Peyer's patch (tissue), 4 donors: Measurements from ENCODE around the gene FAM47E. TPM values are rescaled to one million over a fixed set of nuclear protein-coding genes. Genes with fewer than 3 reads are reported as not detected.

Experiments used
- DNase-seq, 3 donors: peaks; one replicate each; pipeline ENCODE4 v3.0.0-alpha.2; 2017 to 2019
- H3K27ac ChIP-seq, 4 donors: fragments of 200-600 bp; sonication (generic); one replicate each; pipeline ENCODE4 v1.5.1; 2016 to 2019
- H3K27me3 ChIP-seq, 2 donors: fragments of 200-600 bp; sonication (generic); one replicate each; pipeline ENCODE4 v1.5.1; 2019
- H3K36me3 ChIP-seq, 3 donors: fragments of 200-600 bp; sonication (generic); one replicate each; pipeline ENCODE4 v1.5.1; 2016 to 2019
- H3K4me1 ChIP-seq, 4 donors: fragments of 200-600 bp; sonication (generic); one replicate each; pipeline ENCODE4 v1.5.1; 2016 to 2019
- H3K4me3 ChIP-seq, 4 donors: fragments of 200-600 bp; sonication (generic); 1 replicate in 3 of 4; 2 replicates in 1 of 4; pipeline ENCODE4 v1.5.1; 2016 to 2019; ENCODE audit warnings: mild to moderate bottlenecking in 1 of 4
- H3K9me3 ChIP-seq, 4 donors: fragments of 200-600 bp; sonication (generic); one replicate each; pipeline ENCODE4 v1.5.1; 2016 to 2019; ENCODE audit warnings: mild to moderate bottlenecking in 1 of 4
- CTCF ChIP-seq, 6 experiments: fragments of 450-650 bp in 4 of 6; fragments of 200-600 bp in 2 of 6; sonication (generic) in 1 of 6; IDR thresholded peaks; one replicate each; pipeline ENCODE4 v1.5.1; 2017 to 2019; ENCODE audit warnings: antibody characterized with exemption in 6 of 6, mild to moderate bottlenecking in 3 of 6, moderate library complexity in 1 of 6
- POLR2A ChIP-seq, 2 donors: fragments of 450-650 bp; IDR thresholded peaks; one replicate each; pipeline ENCODE4 v1.5.1; 2017; ENCODE audit warnings: antibody characterized with exemption in 2 of 2, mild to moderate bottlenecking in 2 of 2, moderate library complexity in 2 of 2
- total RNA-seq, 4 donors: library from RNA; depleted of rRNA; stranded (reverse); fragments of >200 nt; gene quantifications; one replicate each; pipeline ENCODE4 v1.1.0, GENCODE V29; 2016

Gene FAM47E
- total RNA-seq, 4 donors from 2014 or later = 0.83 to 13.9 (median 7.6) TPM

- Histone ChIP-seq H3K4me3 (no peak overlapping the region), H3K4me1 (no peaks in the 10 kb centered on the region), H3K9me3 (peaks cover 0 to 14% (median 2%) of the 10 kb centered on the region in 4 donors), H3K27me3 (no peaks in the 10 kb centered on the region), H3K36me3 (no peaks in the 10 kb centered on the region), H3K27ac (no peak overlapping the region)
- DNase-seq = no peak
- TF ChIP-seq POLR2A (IDR thresholded peaks at IDR 0.05) (no peak), CTCF (IDR thresholded peaks at IDR 0.05) (no peak)
Observed at GRCh38 chr4:76322236-76322635, 70.7 kb downstream of the FAM47E start.

- Histone ChIP-seq H3K9me3 (peaks cover 0 to 14% (median 2%) of the 10 kb centered on the region in 4 donors), H3K36me3 (no peaks in the 10 kb centered on the region), H3K27me3 (no peaks in the 10 kb centered on the region), H3K4me3 (no peak overlapping the region), H3K4me1 (no peaks in the 10 kb centered on the region), H3K27ac (no peak overlapping the region)
- TF ChIP-seq CTCF (IDR thresholded peaks at IDR 0.05) = no peak
- TF ChIP-seq POLR2A (IDR thresholded peaks at IDR 0.05) = no peak
- no peak for DNase-seq
Observed at GRCh38 chr4:76325072-76325471, 73.6 kb downstream of the FAM47E start.

GRCh38 chr4:76326515-76326914, 75.0 kb downstream of the FAM47E start:
- Histone ChIP-seq H3K4me1 (no peaks in the 10 kb centered on the region), H3K27me3 (no peaks in the 10 kb centered on the region), H3K9me3 (peaks cover 0 to 14% (median 2%) of the 10 kb centered on the region in 4 donors), H3K27ac (no peak overlapping the region), H3K4me3 (no peak overlapping the region), H3K36me3 (no peaks in the 10 kb centered on the region)
- no peak for DNase-seq
- TF ChIP-seq POLR2A (IDR thresholded peaks at IDR 0.05) (no peak), CTCF (IDR thresholded peaks at IDR 0.05) (no peak)

Other genes starting within 250 kb of the FAM47E start
- gene CXCL9, start 244.2 kb upstream of the FAM47E start, total RNA-seq = 1 to 10 TPM in 1 of 4 donors, under 1 TPM in 2, not detected in 1; 0.35 to 5.0 (median 0.94) TPM
- gene CXCL10, start 228.2 kb upstream of the FAM47E start, total RNA-seq = 1 to 10 TPM in 1 of 4 donors, not detected in 3; 1.8 TPM
- gene CXCL11, start 215.7 kb upstream of the FAM47E start, total RNA-seq = not detected
- under 1 TPM in 1 of 4 donors, not detected in 3; 0.85 TPM for gene ART3, start 177.0 kb upstream of the FAM47E start, total RNA-seq
- 10 to 100 TPM; 15.6 to 32.2 (median 23.9) TPM for gene NUP54, start 103.3 kb upstream of the FAM47E start, total RNA-seq
- 100 to 1,000 TPM in 3 of 4 donors, 10 to 100 TPM in 1; 40.4 to 225 (median 170) TPM for gene SCARB2, start 37.9 kb upstream of the FAM47E start, total RNA-seq
- 10 to 100 TPM in 3 of 4 donors, not detected in 1; 32.0 to 72.9 (median 50.4) TPM for gene STBD1, start 55.0 kb downstream of the FAM47E start, total RNA-seq
- not detected for gene CCDC158, start 169.4 kb downstream of the FAM47E start, total RNA-seq
- gene SHROOM3, start 183.5 kb downstream of the FAM47E start, total RNA-seq = 100 to 1,000 TPM in 3 of 4 donors, 10 to 100 TPM in 1; 52.0 to 444 (median 364) TPM